Breast epithelium (tissue), 4 donors: ENCODE data around the gene TRIM65. TPM values are rescaled to one million over a fixed set of nuclear protein-coding genes. Genes with fewer than 3 reads are reported as not detected.

Experiments
- DNase-seq, 2 donors: peaks; one replicate each; pipeline ENCODE4 v3.0.0-alpha.2; 2019; ENCODE audit warnings: low spot score in 2 of 2
- H3K27ac ChIP-seq, 2 donors: fragments of 200-600 bp; sonication (generic) in 1 of 2; one replicate each; pipeline ENCODE4 v1.5.1; 2016 to 2019; ENCODE audit warnings: mild to moderate bottlenecking in 1 of 2
- H3K27me3 ChIP-seq, 2 donors: fragments of 200-600 bp; sonication (generic) in 1 of 2; one replicate each; pipeline versions ENCODE4 v1.5.1 to v1.6.0; 2017 to 2019; ENCODE audit warnings: control low read depth in 1 of 2, mild to moderate bottlenecking in 1 of 2
- H3K36me3 ChIP-seq: fragments of 200-600 bp; one replicate; pipeline ENCODE4 v1.5.1; 2019
- H3K4me1 ChIP-seq, 2 donors: fragments of 200-600 bp; sonication (generic); one replicate each; pipeline ENCODE4 v1.5.1; 2016 to 2019; ENCODE audit warnings: control low read depth in 1 of 2
- H3K4me3 ChIP-seq, 3 donors: fragments of 200-600 bp; sonication (generic); 1 replicate in 2 of 3; 2 replicates in 1 of 3; pipeline ENCODE4 v1.5.1; 2016 to 2019; ENCODE audit warnings: mild to moderate bottlenecking in 3 of 3, moderate library complexity in 2 of 3
- H3K9me3 ChIP-seq, 2 donors: fragments of 200-600 bp; sonication (generic) in 1 of 2; one replicate each; pipeline ENCODE4 v1.5.1; 2016 to 2019; ENCODE audit warnings: control low read depth in 1 of 2
- CTCF ChIP-seq, 3 donors: fragments of 450-650 bp; IDR thresholded peaks; one replicate each; pipeline ENCODE4 v1.5.1; 2016 to 2017; ENCODE audit warnings: antibody characterized with exemption in 3 of 3, mild to moderate bottlenecking in 3 of 3, moderate library complexity in 3 of 3
- POLR2A ChIP-seq: fragments of 450-650 bp; IDR thresholded peaks from one replicate; pipeline ENCODE4 v1.6.1; 2016; ENCODE audit warnings: antibody characterized with exemption, mild to moderate bottlenecking, moderate library complexity
- POLR2AphosphoS5 ChIP-seq, 3 donors: sonication (generic); formaldehyde crosslinking; IDR thresholded peaks; one replicate each; pipeline ENCODE4 v1.6.1; 2017; ENCODE audit warnings: antibody characterized with exemption in 3 of 3
- intact Hi-C: fragments of 100-400 bp; cut with DNase I; formaldehyde crosslinking; loops from one replicate; pipeline ENCODE4 v1.15.1; 2023; ENCODE audit warnings: low total_unique reads
- total RNA-seq, 3 donors: library from RNA; depleted of rRNA; stranded (reverse); fragments of >200 nt; gene quantifications; one replicate each; pipeline ENCODE4 v1.1.0, GENCODE V29; 2016

Gene TRIM65
- total RNA-seq, 3 donors from 2014 or later, result 16.7 to 28.8 (median 23.3) TPM

- Histone ChIP-seq H3K4me3 (no peak overlapping the region), H3K9me3 (no peaks in the 10 kb centered on the region), H3K36me3 (no peaks in the 10 kb centered on the region), H3K27ac (no peak overlapping the region), H3K27me3 (no peaks in the 10 kb centered on the region), H3K4me1 (peaks cover 0 to 6% of the 10 kb centered on the region in 2 donors)
- TF ChIP-seq CTCF (IDR thresholded peaks at IDR 0.05), result no peak
- intact Hi-C loops, result no loop called here
- no peak for DNase-seq
Measured at GRCh38 chr17:75902406-75902805, 5.7 kb upstream of the TRIM65 start.

- intact Hi-C loops, result no loop called here
- DNase-seq, result no peak
- H3K36me3 ChIP-seq, result no peaks in the 10 kb centered on the region
Measured at GRCh38 chr17:75901727-75902126, 5.0 kb upstream of the TRIM65 start.

GRCh38 chr17:75900691-75901533, 4.2 kb upstream of the TRIM65 start:
- Histone ChIP-seq H3K4me3 (no peak overlapping the region), H3K27ac (no peak overlapping the region), H3K27me3 (no peaks in the 10 kb centered on the region), H3K9me3 (no peaks in the 10 kb centered on the region), H3K4me1 (peaks cover 0 to 7% of the 10 kb centered on the region in 2 donors), H3K36me3 (no peaks in the 10 kb centered on the region)
- no peak for DNase-seq
- intact Hi-C loops, result no loop called here
- TF ChIP-seq CTCF (IDR thresholded peaks at IDR 0.05) (no peak), POLR2A (no peak), POLR2AphosphoS5 (IDR thresholded peaks at IDR 0.05) (no peak)

More at GRCh38 chr17:75901727-75902126, 5.0 kb upstream of the TRIM65 start:
- Histone ChIP-seq H3K27ac (no peak overlapping the region), H3K9me3 (no peaks in the 10 kb centered on the region), H3K4me3 (no peak overlapping the region), H3K27me3 (no peaks in the 10 kb centered on the region), H3K4me1 (peaks cover 0 to 6% of the 10 kb centered on the region in 2 donors)
- TF ChIP-seq POLR2A (no peak), POLR2AphosphoS5 (IDR thresholded peaks at IDR 0.05) (no peak), CTCF (IDR thresholded peaks at IDR 0.05) (no peak)

GRCh38 chr17:75899767-75900468, 3.2 kb upstream of the TRIM65 start:
- DNase-seq, result no peak
- no peak overlapping the region for H3K27ac ChIP-seq
- H3K9me3 ChIP-seq, result no peaks in the 10 kb centered on the region
- H3K4me1 ChIP-seq, result peaks cover 0 to 17% of the 10 kb centered on the region in 2 donors
- H3K27me3 ChIP-seq, result no peaks in the 10 kb centered on the region
- TF ChIP-seq POLR2AphosphoS5 (IDR thresholded peaks at IDR 0.05), result no peak
- TF ChIP-seq CTCF (IDR thresholded peaks at IDR 0.05), result no peak
- TF ChIP-seq POLR2A, result no peak
- H3K36me3 ChIP-seq, result no peaks in the 10 kb centered on the region
- no peak overlapping the region for H3K4me3 ChIP-seq
- intact Hi-C loops, result no loop called here

GRCh38 chr17:75899353-75899752, 2.6 kb upstream of the TRIM65 start:
- Histone ChIP-seq H3K27ac (no peak overlapping the region), H3K36me3 (no peaks in the 10 kb centered on the region), H3K27me3 (no peaks in the 10 kb centered on the region), H3K4me1 (peaks cover 0 to 21% of the 10 kb centered on the region in 2 donors), H3K4me3 (no peak overlapping the region), H3K9me3 (no peaks in the 10 kb centered on the region)
- intact Hi-C loops, result no loop called here
- no peak for DNase-seq
- no peak for TF ChIP-seq CTCF (IDR thresholded peaks at IDR 0.05)
- TF ChIP-seq POLR2A, result no peak
- no peak for TF ChIP-seq POLR2AphosphoS5 (IDR thresholded peaks at IDR 0.05)
